Activated T-helper 2 cell treated with anti-CD3 and anti-CD28 coated beads, Interferon-gamma antibody, Interleukin-2, Interleukin-4, amounts not matched to agents 10 μg/mL and 5 μg/mL and 100 μg/mL, durations not matched to agents 14 hours and 24 hours and 36 hours (primary cell): ENCODE data around the gene DENND4C. TPM values are rescaled to one million over a fixed set of nuclear protein-coding genes. Genes with fewer than 3 reads are reported as not detected.
"Not testable (repeated sequence)": the region's sequence is repeated elsewhere in the genome, so short reads cannot be mapped to it uniquely, and the experiment has no call there.

Experiments used
- DNase-seq: peaks from one replicate; pipeline ENCODE4 v3.0.0; 2021; ENCODE audit warnings: low spot score
- H3K27ac Mint-ChIP-seq: one replicate; pipeline ENCODE4 v1.8.0; 2021; ENCODE audit warnings: mixed read lengths
- H3K27me3 Mint-ChIP-seq: one replicate; pipeline ENCODE4 v1.8.0; 2021; ENCODE audit warnings: low read depth, mixed read lengths
- H3K36me3 Mint-ChIP-seq: one replicate; pipeline ENCODE4 v1.8.0; 2021; ENCODE audit warnings: low read depth, mixed read lengths
- H3K4me1 Mint-ChIP-seq: one replicate; pipeline ENCODE4 v1.8.0; 2021; ENCODE audit warnings: low read depth, mixed read lengths
- H3K4me3 Mint-ChIP-seq: one replicate; pipeline ENCODE4 v1.8.0; 2021; ENCODE audit warnings: low read depth, mild to moderate bottlenecking, moderate library complexity, mixed read lengths
- H3K9me3 Mint-ChIP-seq: one replicate; pipeline ENCODE4 v1.8.0; 2021; ENCODE audit warnings: mixed read lengths
- intact Hi-C: fragments of 100-400 bp; cut with micrococcal nuclease; formaldehyde crosslinking; loops from one replicate; pipeline ENCODE4 v1.15.1; 2023
- total RNA-seq: library from RNA; stranded (reverse); gene quantifications from 2 replicates; pipeline ENCODE4 v1.2.3, GENCODE V29; 2022

The DENND4C gene
- total RNA-seq, 1 donor from 2014 or later = 19.0 TPM

DNA sequence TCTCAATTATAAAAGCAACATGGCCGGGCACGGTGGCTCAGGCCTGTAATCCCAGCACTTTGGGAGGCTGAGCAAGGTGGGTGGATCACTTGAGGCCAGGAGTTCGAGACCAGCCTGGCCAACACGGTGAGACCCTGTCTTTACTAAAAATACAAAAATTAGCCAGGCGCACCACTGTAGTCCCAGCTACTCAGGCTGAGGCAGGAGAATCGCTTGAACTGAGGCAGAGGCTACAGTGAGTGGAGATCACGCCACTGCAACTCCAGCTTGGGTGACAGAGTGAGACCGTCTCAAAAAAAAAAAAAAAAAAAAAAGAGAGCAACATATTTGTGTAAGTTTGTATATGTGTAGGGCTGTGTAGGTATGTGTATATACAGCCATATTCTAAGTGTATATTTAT, 142.1 kb downstream of the DENND4C start:
- no peaks in the 10 kb centered on the region for H3K27me3 Mint-ChIP-seq
- H3K9me3 Mint-ChIP-seq = no peaks in the 10 kb centered on the region
- H3K4me1 Mint-ChIP-seq = peaks cover 24% of the 10 kb centered on the region
- no peak overlapping the region for H3K27ac Mint-ChIP-seq
- no peak overlapping the region for H3K4me3 Mint-ChIP-seq
- intact Hi-C loops = no loop called here
- no peak for DNase-seq
- peaks cover 57% of the 10 kb centered on the region for H3K36me3 Mint-ChIP-seq

DNA sequence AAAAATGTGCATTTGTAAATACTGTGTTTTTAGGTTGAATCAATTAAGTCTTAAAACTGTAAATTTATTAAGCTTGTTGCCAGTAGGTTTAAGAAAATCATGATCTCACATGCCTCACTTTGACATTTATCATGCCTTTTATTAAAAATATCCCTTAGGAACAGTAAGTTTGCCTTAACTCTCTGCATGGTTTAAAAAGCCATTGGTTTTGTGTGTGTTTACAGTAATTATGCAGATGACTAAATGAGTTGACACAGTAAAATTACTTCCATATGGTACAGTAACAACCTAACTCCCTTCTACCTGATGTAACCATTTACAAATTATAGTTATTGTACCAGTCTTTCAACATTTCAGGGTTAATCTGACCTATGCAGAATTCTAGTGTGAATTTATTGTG, 143.0 kb downstream of the DENND4C start:
- Mint-ChIP-seq H3K27ac (no peak overlapping the region), H3K9me3 (no peaks in the 10 kb centered on the region), H3K4me1 (peaks cover 31% of the 10 kb centered on the region), H3K36me3 (peaks cover 62% of the 10 kb centered on the region), H3K4me3 (no peak overlapping the region), H3K27me3 (no peaks in the 10 kb centered on the region)
- intact Hi-C loops = no loop called here
- no peak for DNase-seq

DNA sequence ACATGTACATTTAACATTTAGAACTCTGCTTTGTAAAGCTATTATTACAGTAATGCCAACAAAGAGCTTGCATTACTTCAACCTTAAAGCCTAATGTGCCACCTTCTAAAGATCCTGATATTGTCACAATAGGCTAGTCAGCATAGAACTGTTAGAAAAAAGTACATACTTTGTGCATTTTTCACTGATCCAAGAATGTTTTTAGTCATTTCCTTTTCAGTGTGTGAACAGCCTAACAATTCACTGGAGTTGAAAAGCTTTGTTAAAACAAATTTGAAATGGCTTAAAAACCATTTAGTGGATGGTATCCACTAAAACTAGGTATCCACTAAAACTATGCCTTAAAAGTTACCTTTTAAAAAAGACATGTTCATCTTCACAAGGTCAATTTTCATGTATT, 145.0 kb downstream of the DENND4C start:
- no peak overlapping the region for H3K4me3 Mint-ChIP-seq
- no peaks in the 10 kb centered on the region for H3K9me3 Mint-ChIP-seq
- intact Hi-C loops = no loop called here
- no peak for DNase-seq
- peaks cover 36% of the 10 kb centered on the region for H3K4me1 Mint-ChIP-seq
- H3K27ac Mint-ChIP-seq = peak overlapping the region; percentile 49
- H3K36me3 Mint-ChIP-seq = peaks cover 79% of the 10 kb centered on the region
- H3K27me3 Mint-ChIP-seq = no peaks in the 10 kb centered on the region

DNA sequence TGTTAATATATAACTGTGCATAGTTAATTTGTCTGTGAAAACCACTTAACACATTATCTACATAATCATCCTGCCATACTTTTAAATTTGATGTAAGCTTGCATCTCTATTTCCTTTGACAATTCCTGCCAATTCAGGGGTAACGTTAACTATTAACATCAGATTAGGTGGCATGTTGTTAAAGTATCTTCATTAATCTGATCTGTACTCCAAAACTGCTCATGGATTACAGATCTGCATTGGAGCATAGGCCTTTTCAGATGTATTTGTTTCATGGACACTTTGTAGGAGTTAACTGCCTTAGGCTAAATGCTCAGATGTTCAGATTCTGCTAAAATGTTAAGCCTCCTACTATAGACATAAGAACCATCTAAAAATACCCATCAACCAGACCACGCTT, 146.4 kb downstream of the DENND4C start:
- peaks cover 84% of the 10 kb centered on the region for H3K36me3 Mint-ChIP-seq
- H3K27me3 Mint-ChIP-seq = no peaks in the 10 kb centered on the region
- peaks cover 45% of the 10 kb centered on the region for H3K4me1 Mint-ChIP-seq
- peak overlapping the region; percentile 8 for H3K27ac Mint-ChIP-seq
- intact Hi-C loops = no loop called here
- no peak for DNase-seq
- peak overlapping the region; percentile 96 for H3K4me3 Mint-ChIP-seq
- no peaks in the 10 kb centered on the region for H3K9me3 Mint-ChIP-seq

DNA sequence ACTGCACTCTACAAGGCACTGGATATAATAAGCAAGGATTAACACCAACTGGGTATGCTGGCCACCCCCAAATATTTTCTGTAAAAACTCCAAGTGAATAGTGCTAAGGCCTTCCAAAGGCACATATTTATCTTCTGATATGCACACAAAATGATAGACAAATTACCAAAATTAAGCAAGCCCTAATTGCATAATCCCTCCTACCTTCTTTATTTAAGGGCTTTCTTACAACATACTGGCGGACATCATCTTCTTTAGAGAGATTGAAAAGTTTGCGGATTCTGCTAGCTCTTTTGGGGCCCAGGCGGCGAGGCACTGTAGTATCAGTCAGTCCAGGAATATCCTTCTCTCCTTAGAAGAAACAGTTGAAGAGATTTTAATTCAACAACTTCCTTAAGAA, 147.7 kb downstream of the DENND4C start:
- H3K4me3 Mint-ChIP-seq = peak overlapping the region; percentile 96
- peak overlapping the region; percentile 98 for H3K27ac Mint-ChIP-seq
- no peaks in the 10 kb centered on the region for H3K9me3 Mint-ChIP-seq
- DNase-seq = no peak
- intact Hi-C loops = loop anchor here (2.0 kb wide), 1 partner anchor 275 kb away; the partner anchor contains the start of gene HAUS6
- peaks cover 79% of the 10 kb centered on the region for H3K36me3 Mint-ChIP-seq
- no peaks in the 10 kb centered on the region for H3K27me3 Mint-ChIP-seq
- peaks cover 45% of the 10 kb centered on the region for H3K4me1 Mint-ChIP-seq

DNA sequence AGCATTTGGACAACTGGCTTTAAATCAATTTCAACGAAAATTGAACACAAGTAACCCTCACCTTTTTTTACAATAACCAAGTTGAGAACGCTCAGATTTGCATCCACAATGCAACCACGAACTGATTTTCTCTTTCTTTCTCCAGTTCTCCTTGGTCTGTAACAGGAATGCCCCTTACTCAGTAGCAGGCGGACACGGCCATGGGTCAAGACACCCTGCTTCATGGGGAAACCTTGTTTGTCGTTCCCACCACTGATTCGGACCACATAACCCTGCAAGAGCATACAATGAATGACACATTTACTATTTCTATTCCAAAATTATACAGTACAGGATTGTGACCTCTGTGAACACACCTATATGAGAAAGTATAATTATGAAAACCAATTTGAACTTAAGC, 148.2 kb downstream of the DENND4C start:
- no peaks in the 10 kb centered on the region for H3K9me3 Mint-ChIP-seq
- H3K27me3 Mint-ChIP-seq = no peaks in the 10 kb centered on the region
- peak overlapping the region; percentile 96 for H3K4me3 Mint-ChIP-seq
- DNase-seq = no peak
- peak overlapping the region; percentile 98 for H3K27ac Mint-ChIP-seq
- intact Hi-C loops = loop anchor here (2.0 kb wide), 1 partner anchor 276 kb away; the partner anchor contains the start of gene HAUS6
- peaks cover 74% of the 10 kb centered on the region for H3K36me3 Mint-ChIP-seq
- peaks cover 42% of the 10 kb centered on the region for H3K4me1 Mint-ChIP-seq

DNA sequence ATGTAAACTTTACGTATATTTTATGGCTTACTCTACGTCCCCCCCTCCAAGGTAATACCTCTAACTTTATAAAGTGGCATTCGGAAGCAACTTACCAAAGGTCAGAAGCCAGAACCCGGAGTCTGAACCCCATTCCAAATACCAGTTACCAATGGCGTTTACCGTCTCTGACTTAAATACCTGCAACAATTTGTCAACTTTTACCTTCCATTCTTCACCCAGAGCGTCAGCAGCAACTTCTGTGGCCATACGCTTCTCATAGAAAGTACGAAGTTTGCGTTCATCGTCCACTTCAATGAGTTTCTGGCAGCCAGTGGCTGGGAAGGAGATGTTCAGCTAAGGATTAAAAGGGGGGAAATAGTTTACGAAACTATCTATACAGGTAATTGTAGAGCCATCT, 148.8 kb downstream of the DENND4C start:
- Mint-ChIP-seq H3K36me3 (peaks cover 68% of the 10 kb centered on the region), H3K4me1 (peaks cover 38% of the 10 kb centered on the region)

DNA sequence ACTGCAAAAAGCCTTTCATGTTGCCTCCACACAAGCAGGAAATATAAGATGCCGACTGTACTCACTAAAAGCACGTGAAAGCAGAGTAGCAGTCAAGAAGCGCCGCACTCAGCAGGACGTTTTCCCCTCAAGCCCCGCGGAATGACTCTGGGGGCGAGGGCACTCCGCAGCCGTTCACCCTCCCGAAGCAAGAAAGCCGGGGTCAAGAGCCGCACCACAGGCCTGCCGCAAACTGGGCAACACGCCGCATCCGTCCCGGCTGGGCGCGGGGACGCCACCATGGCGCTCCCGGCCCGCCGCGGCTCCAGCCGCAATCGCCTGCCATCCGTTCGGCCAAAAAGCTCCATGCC, 149.2 kb downstream of the DENND4C start:
- Mint-ChIP-seq H3K27ac (peak overlapping the region; percentile 98), H3K9me3 (no peaks in the 10 kb centered on the region), H3K36me3 (peaks cover 64% of the 10 kb centered on the region), H3K4me3 (peak overlapping the region; percentile 96), H3K27me3 (no peaks in the 10 kb centered on the region), H3K4me1 (peaks cover 38% of the 10 kb centered on the region)
- intact Hi-C loops = loop anchor here (1.0 to 2.0 kb wide), 6 partner anchors 29 to 330 kb away; partner anchors contain the start of genes DENND4C, HAUS6 and RRAGA
- DNase-seq = no peak

More for the DNA sequence above, 148.8 kb downstream of the DENND4C start:
- DNase-seq = no peak
- Mint-ChIP-seq H3K27me3 (no peaks in the 10 kb centered on the region), H3K9me3 (no peaks in the 10 kb centered on the region), H3K4me3 (peak overlapping the region; percentile 96), H3K27ac (peak overlapping the region; percentile 98)
- intact Hi-C loops = loop anchor here (2.0 kb wide), 1 partner anchor 276 kb away; the partner anchor contains the start of gene HAUS6

DNA sequence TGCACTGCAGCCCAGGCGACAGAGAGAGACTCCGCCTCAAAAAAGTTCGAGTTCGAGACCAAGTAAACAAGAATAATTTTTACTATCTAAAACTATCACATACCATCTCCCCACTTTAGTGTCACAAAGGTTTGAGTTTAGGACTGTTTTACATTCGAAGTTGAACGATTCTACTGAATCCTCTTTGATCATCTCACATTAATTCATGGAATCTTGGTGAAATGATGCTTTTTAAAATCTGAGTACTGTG, 150.3 kb downstream of the DENND4C start:
- Mint-ChIP-seq H3K4me1 (peaks cover 37% of the 10 kb centered on the region), H3K27ac (peak overlapping the region; percentile 84), H3K9me3 (no peaks in the 10 kb centered on the region), H3K36me3 (peaks cover 53% of the 10 kb centered on the region), H3K4me3 (peak overlapping the region; percentile 96), H3K27me3 (no peaks in the 10 kb centered on the region)
- DNase-seq = no peak
- intact Hi-C loops = loop anchor here (1.0 kb wide), 5 partner anchors 28 to 331 kb away; partner anchors contain the start of genes DENND4C and RRAGA

DNA sequence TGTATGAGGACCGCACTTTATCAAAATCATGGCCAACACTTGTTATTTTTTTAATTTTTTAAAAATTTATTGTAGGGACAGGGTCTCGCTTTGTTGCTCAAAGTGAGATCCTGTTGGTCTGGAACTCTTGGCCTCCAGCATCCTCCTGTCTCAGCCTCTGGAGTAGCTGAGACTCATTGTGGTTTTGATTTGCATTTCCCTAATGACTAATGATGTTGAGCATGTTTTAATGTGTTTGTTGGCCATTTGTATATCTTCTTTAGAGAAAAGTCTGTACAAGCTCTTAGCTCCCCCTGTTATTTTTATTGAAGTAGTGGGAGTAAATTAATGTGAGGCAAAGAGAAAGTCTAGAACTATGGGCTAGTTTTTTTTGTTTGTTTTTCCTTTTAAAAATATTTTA, 151.2 kb downstream of the DENND4C start:
- H3K27me3 Mint-ChIP-seq = no peaks in the 10 kb centered on the region
- DNase-seq = no peak
- no peak overlapping the region for H3K4me3 Mint-ChIP-seq
- peaks cover 29% of the 10 kb centered on the region for H3K4me1 Mint-ChIP-seq
- peaks cover 44% of the 10 kb centered on the region for H3K36me3 Mint-ChIP-seq
- H3K9me3 Mint-ChIP-seq = no peaks in the 10 kb centered on the region
- no peak overlapping the region for H3K27ac Mint-ChIP-seq
- intact Hi-C loops = no loop called here

DNA sequence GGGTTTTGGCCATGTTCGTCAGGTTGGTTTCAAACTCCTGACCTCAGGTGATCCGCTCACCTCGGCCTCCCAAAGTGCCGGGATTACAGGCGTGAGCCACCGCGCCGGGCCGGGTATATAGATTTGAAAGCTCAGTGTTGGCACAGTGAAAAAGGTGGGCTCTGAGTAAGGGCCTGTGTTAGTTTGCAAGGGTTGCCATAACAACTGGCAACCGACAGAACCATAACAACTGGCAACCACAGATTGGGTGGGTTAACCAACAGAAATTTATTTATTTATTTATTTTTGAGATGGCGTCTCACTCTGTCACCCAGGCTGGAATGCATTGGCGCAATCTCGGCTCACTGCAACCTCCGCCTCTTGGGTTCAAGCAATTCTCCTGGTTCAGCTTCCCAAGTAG, 154.7 kb downstream of the DENND4C start:
- intact Hi-C loops, DNase-seq: not testable (repeated sequence)

DNA sequence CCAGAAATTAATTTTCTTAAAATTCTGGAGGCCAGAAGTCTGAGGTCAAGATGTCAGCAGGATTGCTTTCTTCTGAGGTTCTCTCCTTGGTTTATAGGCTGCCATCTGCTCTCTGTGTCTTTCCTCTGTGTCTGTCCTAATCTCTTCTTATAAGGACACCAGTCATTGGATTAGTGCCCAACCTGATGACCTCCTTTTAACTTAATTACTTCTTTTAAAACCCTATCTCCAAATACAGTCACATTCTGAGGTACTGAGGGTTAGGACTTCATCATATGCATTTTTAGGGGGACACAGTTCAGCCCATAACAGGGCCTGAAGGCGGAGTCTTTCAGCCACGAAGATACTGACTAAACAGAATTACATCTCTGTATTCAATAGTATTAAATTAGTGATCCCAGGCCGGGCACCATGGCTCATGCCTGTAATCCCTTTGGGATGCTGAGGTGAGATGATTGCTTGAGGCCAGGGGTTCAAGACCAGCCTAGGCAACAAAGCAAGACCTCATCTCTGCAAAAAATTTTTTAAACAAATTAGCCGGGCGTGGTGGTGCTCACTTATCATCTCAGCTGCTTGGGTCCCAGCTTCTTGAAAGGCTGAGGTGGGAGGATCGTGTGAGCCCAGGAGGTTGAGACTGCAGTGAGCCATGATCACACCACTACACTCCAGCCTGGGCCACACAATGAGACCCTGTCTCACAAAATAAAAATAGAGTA, 155.5 kb downstream of the DENND4C start:
- Mint-ChIP-seq H3K4me1 (peaks cover 8% of the 10 kb centered on the region), H3K9me3 (no peaks in the 10 kb centered on the region), H3K27ac (no peak overlapping the region), H3K4me3 (no peak overlapping the region), H3K36me3 (peaks cover 3% of the 10 kb centered on the region), H3K27me3 (peaks cover 14% of the 10 kb centered on the region)
- DNase-seq = no peak
- intact Hi-C loops = no loop called here

More for the DNA sequence above, 154.7 kb downstream of the DENND4C start:
- not testable (repeated sequence) for H3K36me3 Mint-ChIP-seq, H3K4me3 Mint-ChIP-seq, H3K9me3 Mint-ChIP-seq, H3K27ac Mint-ChIP-seq
- Mint-ChIP-seq H3K4me1 (peaks cover 10% of the 10 kb centered on the region), H3K27me3 (peaks cover 13% of the 10 kb centered on the region)

DNA sequence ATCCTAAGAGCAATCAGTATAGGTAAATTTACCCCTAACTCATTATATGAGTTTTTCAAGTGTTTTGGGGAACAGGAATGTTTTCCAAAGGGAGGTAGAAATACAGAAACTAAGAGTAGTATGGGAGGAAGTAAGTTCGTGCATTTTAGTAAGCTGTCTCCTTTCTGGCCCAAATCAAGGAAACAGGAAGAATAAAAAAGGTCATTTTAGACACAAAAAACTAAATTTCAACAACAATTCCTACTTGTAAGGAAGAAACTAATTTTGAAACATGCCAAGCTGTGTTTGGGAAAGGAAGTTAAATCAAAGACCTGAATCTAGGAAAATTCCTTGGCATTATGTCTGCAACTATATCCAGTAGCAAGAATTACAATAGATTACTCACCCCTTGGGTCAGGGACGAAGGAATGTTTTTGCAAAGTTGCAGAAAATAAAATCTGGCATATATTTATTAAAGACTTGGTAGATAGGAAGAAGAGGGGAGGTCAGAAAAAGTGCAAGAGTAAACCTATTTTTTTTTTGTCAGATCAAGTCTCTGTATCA, 156.1 kb downstream of the DENND4C start:
- H3K27ac Mint-ChIP-seq = no peak overlapping the region
- intact Hi-C loops = no loop called here
- no peak overlapping the region for H3K4me3 Mint-ChIP-seq
- H3K27me3 Mint-ChIP-seq = peaks cover 17% of the 10 kb centered on the region
- no peaks in the 10 kb centered on the region for H3K36me3 Mint-ChIP-seq
- DNase-seq = no peak
- H3K4me1 Mint-ChIP-seq = peaks cover 3% of the 10 kb centered on the region
- no peaks in the 10 kb centered on the region for H3K9me3 Mint-ChIP-seq
